GM18867 (cell line): ENCODE measurements around the gene APC2.

Source experiments
- ATAC-seq: cut with Tn5 transposase; IDR thresholded peaks from one replicate; pipeline ENCODE4 v1.9.1; 2021; ENCODE audit warnings: mild to moderate bottlenecking, moderate library complexity; ENCODE audit not compliant: unreplicated experiment

The APC2 gene

GRCh38 chr19:1445185-1445931 is 4.6 kb upstream of the APC2 start:
- ATAC-seq, result peak; percentile 72

DNA sequence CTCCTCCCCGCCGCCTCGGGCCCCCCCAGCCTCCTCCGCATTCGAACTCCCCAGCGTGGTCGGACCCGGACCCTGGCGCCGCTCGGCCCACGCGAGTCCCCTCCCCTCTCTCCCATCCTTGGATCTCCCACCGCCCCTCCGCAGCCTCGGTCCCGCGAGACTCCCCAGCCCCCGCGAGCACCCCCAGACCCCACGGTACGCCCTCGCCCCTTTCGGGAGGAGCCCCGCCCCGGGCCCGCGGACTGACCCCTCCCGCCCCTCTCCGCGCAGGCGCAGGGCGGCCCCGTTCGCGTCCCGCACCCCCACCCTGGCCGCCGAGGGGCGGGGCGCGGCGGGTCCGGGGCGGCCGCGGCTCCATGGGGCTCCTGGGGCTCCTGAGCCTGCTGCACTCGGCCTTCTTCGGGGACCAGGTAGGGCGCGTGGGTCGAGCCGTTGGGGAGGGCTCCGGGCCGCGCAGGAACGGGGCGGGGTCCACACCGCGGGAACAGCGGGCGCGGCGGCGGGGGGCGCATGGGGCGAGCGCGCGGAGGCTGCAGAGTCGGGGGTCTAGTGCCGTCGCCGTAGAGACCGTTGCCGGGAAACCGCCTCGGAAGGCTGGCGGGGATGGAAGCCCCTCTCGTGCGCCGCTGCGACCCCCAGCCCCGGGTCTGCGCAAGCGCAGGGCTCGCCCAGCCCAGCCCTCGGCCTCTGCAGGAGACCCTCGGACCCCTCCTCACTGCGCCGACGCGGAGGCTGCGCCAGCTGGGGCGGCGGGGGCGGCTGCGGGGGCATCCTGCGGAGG is 3.8 kb upstream of the APC2 start:
- ATAC-seq, result no peak

DNA sequence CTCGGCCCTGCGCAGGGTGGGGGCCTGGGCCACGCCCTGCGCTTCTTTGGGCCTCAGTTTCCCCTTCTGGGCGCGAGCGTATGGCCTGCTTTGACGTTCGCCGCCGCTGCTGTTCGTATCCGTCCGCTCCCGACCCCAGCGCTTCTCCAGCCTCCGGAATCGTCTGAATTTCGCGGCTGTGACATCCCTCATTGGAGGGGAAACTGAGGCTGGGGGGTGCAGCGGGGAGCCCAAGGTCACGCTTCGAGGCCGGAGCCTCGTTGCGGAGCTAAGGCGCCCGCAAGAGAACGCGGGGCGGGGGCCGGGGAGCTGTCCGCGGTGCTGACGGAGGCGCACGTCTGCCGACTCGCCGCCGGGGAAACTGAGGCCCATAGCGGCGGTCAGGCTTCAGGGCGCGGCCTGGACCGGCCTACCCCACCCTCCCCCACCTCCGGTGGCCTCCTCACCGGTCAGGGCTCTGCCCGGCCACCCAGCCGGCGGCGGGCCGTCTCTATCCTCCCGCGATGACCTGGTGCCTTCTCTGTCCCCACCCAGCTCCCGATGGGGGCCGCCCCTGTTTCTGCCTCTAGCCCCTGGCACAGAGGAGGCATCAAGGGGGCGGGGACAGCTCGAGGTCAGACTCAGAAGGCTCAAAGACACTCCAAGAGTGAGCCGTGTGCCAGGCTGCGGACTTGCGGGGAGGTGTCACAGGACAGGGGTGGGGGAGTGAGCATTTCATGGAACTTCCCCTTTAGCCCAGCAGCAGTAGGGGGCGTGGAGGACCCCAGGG is 3.0 kb upstream of the APC2 start:
- no peak for ATAC-seq

DNA sequence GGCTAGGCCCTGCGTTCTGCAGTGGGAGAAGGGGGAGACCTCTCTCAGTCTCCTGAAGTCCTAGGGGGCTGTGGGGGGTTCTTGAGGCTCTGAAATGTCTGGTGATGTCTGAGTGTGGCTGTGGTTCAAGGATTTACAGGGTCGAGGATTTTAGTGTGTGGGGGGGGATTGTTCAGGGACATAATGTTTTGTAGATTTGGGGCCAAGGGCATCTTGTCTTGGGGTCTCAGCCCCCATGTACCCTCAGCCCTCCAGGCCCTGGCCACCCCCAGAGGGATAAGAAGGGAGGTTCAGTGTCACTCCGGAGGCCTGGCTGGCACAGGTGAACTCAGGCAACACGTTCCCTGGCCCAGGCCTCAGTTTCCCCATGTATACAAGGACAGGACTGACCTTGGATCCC is 2.4 kb upstream of the APC2 start:
- no peak for ATAC-seq

DNA sequence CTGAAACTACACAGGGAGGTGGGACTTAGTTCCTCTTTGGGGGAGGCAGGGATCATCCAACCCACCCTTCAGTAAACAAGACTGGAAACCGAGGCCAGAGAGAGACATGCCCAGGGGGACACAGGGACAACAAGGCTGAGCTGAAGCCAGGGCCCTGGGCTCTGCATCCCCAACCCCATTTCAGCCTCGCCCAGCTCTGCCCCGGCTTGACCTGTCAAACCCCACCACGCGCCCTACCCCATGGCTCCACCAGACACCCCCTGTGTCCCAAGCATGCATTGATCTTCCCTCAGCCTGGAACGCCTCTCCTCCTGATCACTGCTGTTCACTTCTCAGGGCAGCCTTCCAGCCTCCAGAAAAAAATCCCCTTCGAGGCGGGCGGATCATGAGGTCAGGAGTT is 2.0 kb upstream of the APC2 start:
- ATAC-seq, result no peak

DNA sequence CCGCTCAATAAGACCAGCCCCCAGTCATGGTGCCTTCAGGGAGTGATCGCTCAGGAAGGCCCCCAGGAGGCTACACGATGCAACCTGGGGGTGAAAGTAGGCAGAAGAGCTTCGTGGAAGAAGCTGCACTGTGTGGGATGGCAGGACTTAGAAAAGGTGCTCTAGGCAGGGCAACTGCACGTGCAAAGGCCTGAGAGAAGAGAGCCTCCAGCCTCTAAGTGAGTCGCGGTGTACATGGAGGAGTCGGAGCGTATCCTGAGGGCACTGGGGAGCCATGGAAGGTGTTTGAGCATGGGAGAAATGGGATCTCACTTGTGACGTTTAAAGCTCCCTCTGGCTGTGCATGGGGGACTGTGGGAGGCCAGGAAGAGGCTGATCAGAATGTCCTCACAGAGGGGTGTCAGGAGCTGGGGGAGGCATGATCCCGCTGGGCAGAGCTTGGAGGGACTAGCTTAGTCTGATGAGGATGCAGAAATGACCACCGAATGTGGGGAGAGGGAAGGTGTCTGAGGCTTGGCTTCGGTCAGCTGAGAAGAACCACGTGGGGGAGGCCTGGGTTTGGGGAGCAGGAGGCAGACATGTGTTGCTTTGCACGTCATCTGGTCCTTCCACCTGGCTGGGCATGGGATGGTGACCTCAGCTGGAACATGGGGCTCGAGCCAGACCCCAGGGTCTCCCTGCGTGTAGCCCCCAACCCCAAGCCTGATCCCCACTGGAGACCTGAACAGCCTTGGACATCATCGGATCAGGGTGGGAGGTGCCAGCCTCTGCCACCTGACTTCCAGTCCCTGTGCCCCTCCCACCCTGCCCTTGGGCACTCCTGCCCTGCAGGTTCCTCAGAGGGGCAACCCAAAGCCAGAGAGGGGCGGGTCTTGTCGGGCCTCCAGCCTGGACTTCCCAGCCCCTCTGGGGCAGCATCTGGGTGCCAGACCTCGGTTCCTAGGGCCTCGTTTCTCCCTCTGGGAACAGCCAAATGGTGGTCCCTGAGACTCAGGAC is 1.1 kb downstream of the APC2 start:
- no peak for ATAC-seq

- ATAC-seq, result no peak
Observed at GRCh38 chr19:1451916-1452801, 2.2 kb downstream of the APC2 start.

GRCh38 chr19:1452802-1453524 is 3.0 kb downstream of the APC2 start:
- ATAC-seq, result no peak

DNA sequence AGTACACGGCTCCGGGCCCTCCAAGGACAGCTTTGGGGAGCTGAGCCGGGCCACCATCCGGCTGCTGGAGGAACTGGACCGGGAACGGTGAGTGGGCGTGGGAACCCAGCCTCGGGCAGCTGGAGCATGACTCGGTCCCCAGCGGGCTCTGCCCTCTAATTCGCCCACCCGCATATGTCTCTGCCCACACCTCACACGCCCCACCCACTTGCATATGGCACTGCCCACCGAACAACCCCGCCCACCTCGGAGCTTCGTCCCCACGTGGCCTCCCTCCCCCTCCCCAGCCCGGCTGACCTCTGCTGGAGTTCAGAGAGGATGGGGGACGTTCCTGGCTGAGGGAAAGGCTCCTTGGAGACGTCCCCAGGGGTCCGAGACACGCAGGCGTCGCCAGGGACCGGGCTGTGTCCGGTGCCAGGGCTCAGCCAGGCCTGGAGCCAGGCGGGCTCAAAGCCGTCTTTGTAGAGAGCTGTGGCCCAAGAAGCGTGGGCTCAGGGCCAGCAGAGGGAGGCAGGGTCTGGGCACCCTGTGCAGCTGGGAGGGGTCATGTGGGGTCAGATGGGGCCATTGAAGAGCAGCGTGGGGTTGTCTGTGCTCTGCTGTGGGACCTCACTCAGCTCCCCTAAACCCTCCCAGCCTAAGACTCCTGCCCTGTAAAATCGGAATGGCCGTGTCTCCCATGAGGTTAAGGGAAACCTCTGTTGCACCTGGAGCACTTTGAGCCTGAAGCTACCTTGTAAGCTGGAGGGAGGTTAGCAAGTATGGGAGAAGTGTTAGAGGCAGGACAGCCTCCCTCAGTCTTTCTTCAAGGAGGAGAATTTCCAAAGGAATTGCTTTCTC is 3.8 kb downstream of the APC2 start:
- ATAC-seq, result no peak

DNA sequence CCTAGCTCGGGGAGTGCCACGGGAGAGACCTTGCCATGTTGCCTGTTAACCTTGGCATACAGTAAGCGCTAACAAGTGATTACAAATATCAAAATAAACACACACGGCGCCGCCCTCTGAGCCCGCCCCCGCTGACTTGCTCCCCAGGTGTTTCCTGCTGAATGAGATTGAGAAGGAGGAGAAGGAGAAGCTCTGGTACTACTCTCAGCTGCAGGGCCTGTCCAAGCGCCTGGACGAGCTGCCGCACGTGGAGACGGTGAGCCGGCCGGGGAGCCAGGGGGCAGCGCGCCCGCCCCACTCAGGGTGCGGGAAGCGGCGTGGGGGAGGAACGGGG is 5.0 kb downstream of the APC2 start:
- ATAC-seq, result no peak

DNA sequence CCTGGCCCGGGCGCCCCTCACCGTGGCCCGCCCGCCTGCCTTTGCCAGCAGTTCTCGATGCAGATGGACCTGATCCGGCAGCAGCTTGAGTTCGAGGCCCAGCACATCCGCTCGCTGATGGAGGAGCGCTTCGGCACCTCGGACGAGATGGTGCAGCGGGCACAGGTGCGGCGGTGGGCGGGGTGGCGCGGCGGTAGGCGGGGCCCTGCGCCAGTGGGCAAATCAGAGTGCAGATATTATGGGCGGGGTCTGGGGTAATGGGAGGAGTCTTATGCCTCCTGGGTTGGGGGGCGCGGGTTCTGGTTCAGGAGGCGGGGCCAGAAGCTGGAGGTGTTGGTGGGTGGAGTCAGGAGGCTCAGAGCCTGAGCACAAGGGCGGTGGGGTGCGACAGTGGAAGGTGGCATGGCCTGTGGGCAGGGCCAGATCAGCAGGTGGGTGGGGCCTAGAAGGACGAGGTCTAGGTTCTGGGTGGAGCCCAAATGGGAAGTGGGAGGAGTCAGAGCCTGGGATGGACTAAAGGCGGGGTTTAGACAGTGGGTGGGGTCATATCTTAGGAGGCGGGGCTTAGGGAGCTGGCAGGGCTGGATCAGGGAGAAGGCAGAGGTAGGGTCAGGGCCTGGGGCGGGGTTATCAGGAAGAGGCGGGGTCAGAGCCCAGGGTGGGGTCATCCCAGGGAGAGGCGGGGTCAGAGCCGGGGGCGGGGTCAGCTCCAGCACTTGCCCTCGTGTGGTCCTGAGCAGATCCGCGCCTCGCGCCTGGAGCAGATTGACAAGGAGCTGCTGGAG is 5.6 kb downstream of the APC2 start:
- no peak for ATAC-seq

- ATAC-seq, result no peak
Observed at GRCh38 chr19:1456121-1456900, 6.4 kb downstream of the APC2 start.

GRCh38 chr19:1457031-1457739 is 7.3 kb downstream of the APC2 start:
- no peak for ATAC-seq

DNA sequence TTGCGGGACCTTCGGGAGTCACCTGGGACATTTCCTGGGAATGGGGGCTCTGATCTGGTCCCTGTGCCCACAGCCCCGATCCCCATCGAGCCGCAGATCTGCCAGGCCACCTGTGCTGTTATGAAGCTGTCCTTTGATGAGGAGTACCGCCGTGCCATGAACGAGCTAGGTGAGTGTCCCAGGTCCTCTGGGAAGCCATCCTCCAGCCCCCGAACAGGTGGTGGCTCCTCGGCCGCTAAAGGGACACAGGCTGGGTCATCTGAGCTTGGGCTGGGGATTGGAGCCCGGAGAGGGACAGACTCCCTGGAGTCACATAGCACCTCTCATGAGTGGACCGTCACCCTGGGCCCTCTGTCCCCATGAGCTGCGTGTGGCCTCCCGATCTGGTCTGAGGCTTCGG is 8.0 kb downstream of the APC2 start:
- ATAC-seq, result no peak

GRCh38 chr19:1459479-1459878 is 9.6 kb downstream of the APC2 start:
- no peak for ATAC-seq
